LHCN-M2 (cell line): Measurements from ENCODE around the gene SHISA9. TPM values are rescaled to one million over a fixed set of nuclear protein-coding genes. Genes with fewer than 3 reads are reported as not detected.

Source experiments
- DNase-seq: peaks from one replicate; pipeline ENCODE4 v3.0.0-alpha.2; 2012; ENCODE audit warnings: low read depth
- total RNA-seq: library from RNA; depleted of rRNA; stranded (reverse); fragments of >200 nt; gene quantifications from 2 replicates; pipeline ENCODE4 v1.2.3, GENCODE V29; 2014

SHISA9 gene
- total RNA-seq, 1 experiment from 2014 or later, result 14.6 TPM

DNA sequence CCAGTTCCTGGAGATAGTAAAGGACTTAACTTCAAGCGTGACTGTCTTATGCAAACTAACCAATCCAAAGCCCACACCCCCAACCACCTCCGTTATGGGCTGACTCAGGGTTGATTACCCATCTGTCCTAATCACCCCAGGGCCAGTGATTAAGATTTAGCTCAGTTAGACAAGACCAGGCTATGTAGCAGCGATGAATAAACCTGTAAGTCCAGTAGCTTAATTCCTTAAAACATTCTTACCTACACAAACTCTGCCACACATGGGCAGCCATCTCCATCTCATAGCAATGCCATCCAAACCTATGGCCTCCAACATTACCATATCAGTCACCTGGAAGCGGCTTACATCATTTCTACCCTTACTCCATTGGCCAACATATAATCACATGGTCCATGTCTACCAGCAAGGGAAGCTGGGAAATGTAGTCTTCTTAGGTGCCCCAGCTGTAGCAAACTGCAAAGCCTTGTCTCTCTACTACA, 266.7 kb downstream of the SHISA9 start:
- DNase-seq, result peak; percentile 12

GRCh38 chr16:13171313-13171712, 269.9 kb downstream of the SHISA9 start:
- DNase-seq, result no peak

- DNase-seq, result peak; percentile 65
Measured at GRCh38 chr16:13176711-13177110, 275.3 kb downstream of the SHISA9 start.

DNA sequence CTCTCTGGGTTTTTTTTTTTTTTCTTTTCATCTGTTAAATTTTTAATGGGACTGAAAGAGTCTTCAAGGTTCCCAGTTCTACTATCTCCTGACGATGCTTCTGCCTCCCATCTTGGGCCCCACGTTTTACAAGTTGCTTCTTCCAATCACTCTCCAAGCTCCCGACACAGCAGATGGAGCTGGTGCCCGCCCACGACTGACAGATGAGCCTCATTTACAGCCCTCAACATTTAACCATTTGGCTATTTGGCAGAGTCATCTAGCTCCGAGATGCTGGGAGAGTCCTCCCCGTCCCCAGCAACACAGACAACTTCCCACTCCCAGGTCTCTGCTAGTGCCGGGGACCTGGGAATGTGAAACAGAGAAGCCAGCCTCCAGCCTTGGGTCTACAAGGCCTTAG, 276.9 kb downstream of the SHISA9 start:
- no peak for DNase-seq

DNA sequence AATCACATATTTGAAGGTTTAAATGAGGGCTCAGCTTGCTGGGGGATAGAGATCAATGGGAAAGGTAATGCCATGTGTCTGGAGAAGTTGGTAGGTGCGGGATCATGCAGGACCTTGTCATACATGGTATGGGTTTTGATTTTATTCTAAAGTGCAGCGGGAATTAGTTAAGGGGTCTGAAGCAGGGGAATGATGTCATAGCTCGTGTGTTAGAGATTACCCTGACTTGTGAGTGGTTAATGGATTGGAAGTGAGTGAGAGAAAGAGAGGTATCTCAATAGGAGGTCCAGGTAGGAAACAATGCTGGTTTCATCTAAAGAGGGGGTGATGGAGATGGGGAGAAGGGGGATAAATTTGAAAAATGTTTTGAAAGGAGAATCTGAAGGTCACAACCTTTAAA, 280.0 kb downstream of the SHISA9 start:
- no peak for DNase-seq

- DNase-seq, result peak; percentile 8
Measured at GRCh38 chr16:13186813-13187212, 285.4 kb downstream of the SHISA9 start.

DNA sequence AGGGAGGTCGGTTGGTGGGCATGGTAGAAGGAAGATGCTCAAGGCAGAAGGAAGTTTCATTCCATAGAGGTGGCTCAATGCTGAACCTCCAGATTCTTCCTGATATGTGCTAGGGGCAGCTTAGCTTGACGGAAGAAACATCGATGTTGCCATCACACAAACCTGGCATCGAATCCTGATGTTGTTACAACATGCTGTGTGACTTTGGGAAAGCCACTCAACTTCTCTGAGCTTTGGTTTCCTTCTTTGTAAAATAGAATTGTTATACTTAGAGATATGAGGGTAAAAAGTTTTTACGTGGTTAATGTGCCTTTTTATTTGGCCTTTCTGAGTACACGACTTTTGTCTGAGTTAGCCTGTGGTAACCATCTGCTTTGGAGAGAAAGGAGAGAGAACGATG, 287.9 kb downstream of the SHISA9 start:
- no peak for DNase-seq

- DNase-seq, result peak; percentile 20
Measured at GRCh38 chr16:13193721-13194120, 292.3 kb downstream of the SHISA9 start.

DNA sequence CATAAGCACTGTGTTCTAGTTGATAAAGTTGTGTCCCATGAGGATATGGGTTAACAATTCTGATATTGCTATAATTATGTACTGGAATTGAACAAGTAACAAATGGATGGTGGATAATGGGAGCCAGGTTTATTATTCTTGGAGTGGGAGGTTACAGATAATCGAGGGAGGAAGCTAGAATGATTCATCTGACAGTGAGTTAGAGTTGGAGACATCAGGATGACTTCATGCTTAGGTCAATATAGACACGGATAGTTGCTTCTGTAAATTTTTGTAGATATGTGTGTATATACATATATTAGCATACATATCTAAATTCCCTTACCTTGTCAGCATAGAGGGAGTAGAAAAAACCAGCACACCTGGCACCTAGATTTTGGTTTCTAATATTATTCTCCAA, 293.4 kb downstream of the SHISA9 start:
- no peak for DNase-seq

DNA sequence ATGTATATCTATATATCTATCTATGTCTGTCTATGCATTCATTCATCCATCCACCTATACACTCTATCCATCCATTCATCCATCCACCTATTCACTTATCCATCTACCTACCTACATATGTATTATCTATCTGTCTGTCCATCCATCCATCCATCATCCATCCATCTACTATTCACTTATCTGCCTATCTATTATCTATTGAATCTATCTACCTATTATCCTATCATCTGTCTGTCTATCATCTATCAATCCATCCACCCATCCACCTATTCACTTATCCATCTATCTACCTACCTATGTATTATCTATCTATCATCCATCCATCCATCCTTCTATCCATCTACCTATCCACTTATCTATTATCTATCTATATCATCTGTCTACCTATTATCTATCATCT, 302.3 kb downstream of the SHISA9 start:
- no peak for DNase-seq

GRCh38 chr16:13205352-13205751, 304.0 kb downstream of the SHISA9 start:
- no peak for DNase-seq

DNA sequence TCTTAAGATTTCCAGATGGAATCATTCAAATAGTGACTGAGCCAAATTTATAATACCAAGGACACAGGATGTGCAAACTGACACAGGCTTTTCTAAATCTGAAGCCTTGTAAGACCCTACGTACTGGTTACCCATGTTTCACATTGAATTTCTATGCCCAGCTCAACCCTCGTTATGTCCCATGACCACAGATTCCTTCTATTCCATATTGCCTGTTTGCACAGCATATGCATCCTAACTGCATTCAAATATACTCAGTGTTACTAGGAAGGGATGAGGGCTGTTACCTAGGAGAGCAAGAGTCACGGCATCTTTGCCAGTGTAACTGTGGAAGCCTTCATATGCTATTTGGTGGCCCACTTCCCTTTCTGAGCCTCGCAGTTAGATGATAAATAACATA, 305.2 kb downstream of the SHISA9 start:
- no peak for DNase-seq

DNA sequence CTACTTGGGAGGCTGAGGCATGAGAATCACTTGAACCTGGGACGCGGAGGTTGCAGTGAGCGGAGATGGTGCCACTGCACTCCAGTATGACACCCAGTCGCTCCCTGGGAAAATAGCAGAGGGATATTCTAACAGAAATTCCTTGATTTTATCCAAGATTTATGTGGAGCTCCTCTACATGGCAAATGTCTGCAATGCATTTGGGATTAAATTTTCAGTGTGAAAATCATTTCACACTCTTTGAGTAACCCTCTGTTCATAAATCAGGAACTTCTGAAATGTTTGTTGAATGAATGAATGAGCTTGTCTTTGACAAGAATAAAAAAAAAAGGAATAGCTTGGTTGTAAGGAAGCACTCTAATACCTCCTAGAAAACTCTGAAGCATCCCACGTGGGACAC, 305.8 kb downstream of the SHISA9 start:
- DNase-seq, result no peak

- no peak for DNase-seq
Measured at GRCh38 chr16:13223666-13224065, 322.3 kb downstream of the SHISA9 start.

- DNase-seq, result no peak
Measured at GRCh38 chr16:13229039-13229438, 327.6 kb downstream of the SHISA9 start.

DNA sequence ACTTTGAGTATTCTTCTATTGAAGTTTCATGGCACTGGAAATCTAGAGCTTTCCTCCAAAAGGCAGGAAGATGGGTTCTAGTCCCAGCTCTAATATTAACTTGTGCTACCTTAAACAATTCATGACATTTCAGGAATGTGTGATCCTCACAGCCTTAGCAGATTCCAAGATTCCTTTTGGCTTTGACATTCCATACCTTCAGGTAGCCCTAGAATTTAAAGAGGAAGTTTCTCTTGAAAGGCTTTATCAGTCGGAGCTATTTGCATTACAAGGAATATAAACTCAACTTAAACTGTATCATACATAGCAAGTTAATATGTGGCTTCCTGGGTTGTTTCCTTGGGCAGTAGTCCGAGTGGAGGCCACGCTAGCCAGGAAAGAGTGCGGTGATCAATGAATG, 330.0 kb downstream of the SHISA9 start:
- DNase-seq, result no peak

GRCh38 chr16:13234999-13235398, 333.6 kb downstream of the SHISA9 start:
- DNase-seq, result no peak

DNA sequence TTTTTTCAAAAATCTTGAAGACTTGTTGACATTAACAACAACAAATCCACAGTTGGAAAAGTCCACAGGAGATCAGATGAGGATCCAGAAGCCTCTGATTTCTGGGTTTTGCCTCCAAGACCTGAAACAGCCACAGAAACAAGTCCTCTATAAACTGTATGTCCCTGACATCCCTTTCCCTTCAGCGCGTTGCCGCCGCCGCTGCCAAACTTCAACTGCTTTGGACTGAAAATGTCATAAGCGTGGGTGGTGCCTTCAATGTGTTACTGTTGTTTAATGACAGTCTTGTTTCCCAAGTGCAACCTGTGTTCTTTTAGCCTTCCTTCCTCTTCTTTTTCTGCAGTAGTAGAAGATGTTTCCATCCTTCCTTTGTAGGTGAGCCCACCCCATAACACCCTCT, 334.9 kb downstream of the SHISA9 start:
- DNase-seq, result no peak

DNA sequence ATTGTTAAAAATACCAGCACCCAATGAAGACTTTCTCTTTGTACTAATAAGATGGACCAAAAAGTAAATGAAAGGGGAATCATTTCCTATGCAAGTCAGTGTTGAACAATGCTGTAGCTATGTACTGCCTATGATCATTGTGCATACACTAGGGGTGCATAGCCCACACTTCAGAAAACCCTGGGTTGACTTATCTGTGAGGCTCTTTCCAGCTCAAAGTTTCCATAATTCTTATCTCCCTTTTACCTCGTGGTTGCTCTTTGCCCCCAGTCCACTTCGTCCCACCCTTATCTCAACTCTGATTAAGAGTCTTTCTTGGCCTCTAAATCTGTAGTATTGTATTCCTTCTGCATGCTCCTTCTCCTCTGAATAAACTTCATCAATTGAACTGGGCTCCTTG, 336.8 kb downstream of the SHISA9 start:
- DNase-seq, result no peak

GRCh38 chr16:13242201-13242600, 340.8 kb downstream of the SHISA9 start:
- no peak for DNase-seq

- no peak for DNase-seq
Measured at GRCh38 chr16:13244770-13245169, 343.4 kb downstream of the SHISA9 start.

DNA sequence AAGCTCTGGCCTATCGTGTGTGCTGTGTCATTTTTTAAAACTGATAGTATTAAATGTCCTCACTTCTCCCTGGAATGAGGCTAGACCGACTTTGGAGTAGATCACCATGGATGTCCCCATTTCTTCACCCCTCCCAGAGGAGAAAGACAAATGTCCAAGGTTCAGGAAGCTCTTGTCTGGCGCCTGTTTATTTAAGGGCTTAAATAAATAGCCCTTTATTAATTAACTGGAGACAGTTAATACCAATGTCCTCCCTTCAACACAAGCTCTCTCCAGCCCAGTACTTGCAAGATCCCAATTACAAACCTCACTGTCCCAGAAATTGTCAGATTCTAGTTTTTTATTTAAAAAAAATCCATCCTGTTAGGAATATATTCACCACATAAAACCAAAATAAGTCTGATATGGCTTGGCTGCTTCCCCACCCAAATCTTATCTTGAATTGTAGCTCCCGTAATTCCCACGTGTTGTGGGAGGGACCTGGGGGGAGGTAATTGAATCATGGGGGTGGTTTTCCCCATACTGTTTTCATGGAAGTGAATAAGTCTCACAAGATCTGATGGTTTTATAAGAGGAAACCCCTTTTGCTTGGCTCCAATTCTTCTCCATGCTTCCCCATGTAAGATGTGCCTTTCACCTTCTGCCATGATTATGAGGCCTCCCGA, 344.4 kb downstream of the SHISA9 start:
- no peak for DNase-seq

DNA sequence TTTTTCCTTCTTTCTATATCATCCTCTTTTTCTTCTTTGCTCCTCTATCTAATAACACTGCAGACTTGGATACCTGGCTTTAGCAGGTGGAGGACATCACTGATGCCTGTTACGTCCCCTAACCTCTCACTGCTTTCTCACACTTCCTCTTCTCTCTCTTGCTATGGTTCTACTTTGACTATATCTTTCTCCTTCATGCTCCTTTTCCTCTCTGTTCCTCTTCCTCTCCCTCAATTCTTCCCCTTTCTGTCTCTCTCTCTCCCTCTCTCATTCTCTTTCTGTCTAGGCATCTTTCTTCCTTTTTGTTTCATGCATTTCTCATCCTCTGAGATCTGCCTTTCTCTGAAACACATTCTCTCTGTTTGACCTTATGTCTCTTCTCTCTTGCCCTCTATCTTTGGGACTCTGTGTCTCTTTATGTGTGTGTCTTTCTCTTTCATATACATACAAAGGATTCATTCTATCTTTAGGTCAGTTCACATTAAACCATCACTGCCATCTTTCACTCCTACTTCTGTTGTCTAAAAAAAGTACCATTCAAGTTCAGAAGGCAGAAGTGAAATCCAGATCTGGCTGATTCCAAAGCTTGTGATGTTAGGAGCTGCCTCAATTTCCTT, 353.7 kb downstream of the SHISA9 start:
- DNase-seq, result no peak
